GM21723 (cell line): ENCODE data around the gene DUSP10.
A peak's percentile ranks its signal among the peaks of the same experiment; 100 is the strongest.

Experiments
- ATAC-seq: cut with Tn5 transposase; IDR thresholded peaks from one replicate; pipeline ENCODE4 v1.9.1; 2021; ENCODE audit warnings: mild to moderate bottlenecking, moderate library complexity; ENCODE audit not compliant: unreplicated experiment

The DUSP10 gene

DNA sequence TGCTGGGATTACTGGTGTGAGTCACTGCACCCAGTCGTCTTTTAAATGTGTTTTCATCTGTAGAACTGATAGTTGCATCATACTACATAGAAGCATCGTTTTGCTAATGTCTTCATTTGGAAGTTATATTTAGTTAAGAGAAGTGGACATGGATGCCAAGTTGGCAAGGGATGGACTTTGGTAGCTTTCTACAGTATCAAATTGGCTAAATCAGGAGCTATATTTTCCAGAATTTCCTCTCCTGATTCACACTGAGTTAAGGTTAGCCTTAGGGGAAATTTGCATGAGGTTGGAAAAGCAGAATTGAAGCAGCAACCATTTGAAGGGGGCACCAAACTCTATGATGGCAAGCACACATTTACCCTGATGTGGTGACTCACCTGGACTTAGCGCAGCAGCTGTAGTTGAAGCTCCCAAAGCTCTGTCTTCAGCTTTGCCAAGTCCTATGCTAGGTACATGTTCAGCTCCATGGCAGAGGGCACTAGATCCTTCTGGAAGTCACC, 43.9 kb downstream of the DUSP10 start:
- no peak for ATAC-seq

- ATAC-seq: no peak
These were observed 45.0 kb downstream of the DUSP10 start for GRCh38 chr1:221696718-221697461.

GRCh38 chr1:221696027-221696426, 45.9 kb downstream of the DUSP10 start:
- ATAC-seq: no peak

DNA sequence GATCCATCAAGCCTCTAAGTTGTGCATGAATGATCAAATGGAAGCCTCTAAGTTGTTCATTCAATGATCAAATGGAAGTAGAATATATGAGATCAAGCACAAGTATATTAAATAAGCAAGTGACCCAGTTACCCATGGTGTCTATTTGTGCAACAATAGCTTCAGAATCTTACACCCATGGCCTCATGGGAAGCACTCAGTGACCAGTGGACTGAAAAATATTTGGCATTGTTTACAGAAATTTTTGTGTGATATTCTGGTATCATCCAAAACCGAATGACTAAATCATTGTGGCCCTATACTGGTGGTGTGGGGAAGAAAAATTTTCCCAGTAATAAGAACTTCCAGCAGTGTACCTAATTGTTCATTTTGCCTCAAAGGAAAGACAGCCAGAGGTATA, 46.6 kb downstream of the DUSP10 start:
- no peak for ATAC-seq

GRCh38 chr1:221694109-221694508, 47.8 kb downstream of the DUSP10 start:
- no peak for ATAC-seq

DNA sequence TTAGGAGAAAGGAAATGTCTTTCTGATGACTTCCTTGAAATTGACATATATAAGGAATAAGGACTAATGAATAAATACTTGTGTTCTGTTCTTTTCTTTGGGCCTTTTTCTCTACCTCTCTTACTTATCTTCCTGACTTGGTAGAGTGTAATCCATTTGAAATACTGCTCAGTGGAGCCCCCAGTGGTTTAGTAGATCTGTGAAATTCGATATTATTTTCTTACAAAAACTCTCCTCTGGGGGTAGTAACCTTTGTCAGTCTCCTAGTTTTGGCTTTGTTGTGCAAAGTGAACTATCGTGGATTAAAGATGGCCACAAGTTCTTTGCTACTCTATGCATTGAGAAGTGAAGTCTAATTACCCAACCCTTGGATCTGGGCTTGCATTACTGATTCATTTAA, 48.8 kb downstream of the DUSP10 start:
- no peak for ATAC-seq

- no peak for ATAC-seq
These were observed 49.2 kb downstream of the DUSP10 start for GRCh38 chr1:221692643-221693042.

DNA sequence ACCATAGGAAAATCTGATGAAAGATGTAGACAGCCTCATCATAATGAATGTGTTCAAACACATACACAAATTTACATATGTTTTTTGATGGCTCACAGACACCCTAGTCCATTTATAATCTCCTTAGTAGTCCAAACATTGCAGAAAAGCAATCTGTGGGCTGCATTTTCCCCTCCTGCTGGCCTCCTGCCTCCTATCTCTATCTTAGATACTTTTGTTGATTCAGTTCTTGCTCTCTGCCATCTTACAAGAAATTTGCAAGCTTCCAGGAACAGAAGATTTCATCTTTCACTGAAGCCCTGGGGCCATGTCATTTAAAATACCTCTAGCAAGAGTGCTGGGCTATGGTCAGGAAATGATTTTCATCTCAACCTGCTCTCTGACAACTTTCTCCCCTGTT, 50.6 kb downstream of the DUSP10 start:
- ATAC-seq: no peak

GRCh38 chr1:221690858-221691257, 51.0 kb downstream of the DUSP10 start:
- no peak for ATAC-seq

DNA sequence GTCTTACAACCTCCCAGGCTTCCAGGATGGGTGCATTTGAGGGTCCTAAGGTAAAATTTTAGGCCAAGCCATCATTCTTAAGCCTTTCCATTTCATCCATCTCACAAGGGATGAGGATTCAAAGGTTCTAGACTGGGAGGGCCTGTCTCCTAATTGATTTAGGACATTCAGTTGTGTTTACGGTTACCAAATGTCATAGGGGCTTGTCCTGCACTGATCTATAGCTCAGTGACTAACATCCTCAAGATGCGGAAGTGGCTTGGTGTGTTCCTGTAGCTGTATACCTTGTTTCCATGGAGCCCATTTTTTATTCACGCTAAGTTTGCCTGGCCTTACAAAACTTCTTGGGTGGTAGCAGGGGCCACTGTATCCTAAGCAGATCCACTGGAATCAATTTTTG, 52.8 kb downstream of the DUSP10 start:
- no peak for ATAC-seq

DNA sequence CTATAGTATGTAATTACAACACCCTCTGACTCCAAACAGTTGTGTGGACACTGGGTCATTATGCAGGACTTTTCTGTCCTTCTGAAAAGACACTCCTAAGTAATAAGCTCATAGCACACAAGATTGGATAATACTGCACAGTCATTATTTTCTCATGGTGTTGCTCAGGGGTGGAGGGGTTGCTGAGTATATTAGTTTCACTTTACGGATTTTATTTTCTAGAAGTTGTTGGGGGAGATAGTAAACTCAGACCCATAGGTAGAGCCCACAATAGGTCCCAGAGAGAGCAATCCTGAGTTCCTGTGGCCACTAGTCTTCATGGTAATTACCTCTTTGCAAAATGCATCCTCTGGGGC, 53.4 kb downstream of the DUSP10 start:
- ATAC-seq: no peak

DNA sequence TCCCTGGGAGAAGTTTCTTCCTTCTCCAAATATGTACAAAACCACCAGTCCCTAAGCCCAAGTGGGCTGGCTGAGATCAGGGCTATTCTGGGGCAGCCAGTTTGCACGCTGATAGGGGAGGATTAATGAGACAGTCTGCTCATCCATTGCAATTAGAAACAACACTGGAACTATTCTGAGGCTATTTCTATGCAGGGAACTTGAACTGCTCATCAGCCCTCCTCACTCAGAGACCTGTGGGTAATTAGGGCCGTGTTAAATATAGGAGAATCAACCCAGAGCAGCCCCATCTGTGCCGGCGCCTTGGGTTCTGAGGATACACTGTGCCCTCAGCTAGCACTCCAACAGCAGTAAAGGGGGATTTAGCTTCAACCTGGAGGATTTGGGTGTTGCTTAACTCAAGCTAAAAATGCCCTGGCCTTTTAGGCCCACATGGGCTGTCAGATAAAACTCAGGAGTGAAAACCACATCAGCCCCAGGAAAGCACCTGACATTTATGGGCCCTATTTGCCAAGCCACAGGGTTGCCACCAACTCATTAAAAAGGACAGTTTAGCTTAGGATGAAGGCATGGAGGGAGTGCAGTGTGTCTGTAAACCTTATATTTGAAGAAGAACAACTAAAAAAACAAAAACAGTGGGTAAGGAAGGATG, 53.9 kb downstream of the DUSP10 start:
- no peak for ATAC-seq

- no peak for ATAC-seq
These were observed 58.2 kb downstream of the DUSP10 start for GRCh38 chr1:221683681-221684080.

DNA sequence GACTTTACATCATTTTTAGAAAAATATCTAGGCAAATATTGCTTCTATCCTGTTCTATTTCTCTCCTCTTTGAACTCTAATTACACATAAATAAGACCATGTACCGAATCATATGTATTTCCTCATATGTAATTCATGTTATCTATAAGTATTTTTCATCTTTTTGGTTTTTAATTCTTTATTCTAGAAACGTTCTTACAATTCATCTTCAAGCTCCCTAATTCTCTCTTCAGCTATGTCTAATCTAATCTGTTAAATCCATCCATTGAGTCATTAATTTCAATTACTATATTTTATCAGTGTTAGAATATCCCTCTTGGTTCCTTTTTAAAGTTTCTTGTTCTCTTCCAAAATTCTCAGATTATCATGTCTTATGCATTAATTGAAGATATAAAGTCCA, 61.8 kb downstream of the DUSP10 start:
- ATAC-seq: no peak

- ATAC-seq: no peak
These were observed 63.9 kb downstream of the DUSP10 start for GRCh38 chr1:221678014-221678413.

GRCh38 chr1:221675880-221676800, 65.7 kb downstream of the DUSP10 start:
- ATAC-seq: no peak

- no peak for ATAC-seq
These were observed 68.9 kb downstream of the DUSP10 start for GRCh38 chr1:221672965-221673364.

GRCh38 chr1:221672239-221672645, 69.6 kb downstream of the DUSP10 start:
- ATAC-seq: no peak

DNA sequence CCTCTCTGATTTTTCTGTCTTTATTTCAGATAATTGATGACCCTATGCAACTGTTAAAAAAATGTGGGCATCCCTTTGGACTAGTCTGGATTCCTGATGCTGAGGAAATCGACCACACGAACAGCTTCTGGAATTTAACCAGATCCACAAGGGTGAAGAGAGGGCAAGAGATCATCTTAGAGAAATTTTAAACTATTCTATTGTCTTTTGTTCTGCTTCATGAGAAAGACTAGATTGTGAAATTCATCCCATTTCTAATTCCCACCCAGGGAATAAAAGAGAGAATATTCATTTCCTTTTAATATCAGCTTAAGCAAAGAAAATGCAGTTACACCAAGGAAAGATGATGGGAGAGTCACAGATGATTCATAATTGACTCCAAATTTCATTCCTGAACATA, 71.8 kb downstream of the DUSP10 start:
- ATAC-seq: no peak

- ATAC-seq: no peak
These were observed 72.4 kb downstream of the DUSP10 start for GRCh38 chr1:221669441-221669840.

GRCh38 chr1:221667504-221667903, 74.4 kb downstream of the DUSP10 start:
- peak; percentile 94 for ATAC-seq
